ENCODE measurements around the gene BICC1.

DNA sequence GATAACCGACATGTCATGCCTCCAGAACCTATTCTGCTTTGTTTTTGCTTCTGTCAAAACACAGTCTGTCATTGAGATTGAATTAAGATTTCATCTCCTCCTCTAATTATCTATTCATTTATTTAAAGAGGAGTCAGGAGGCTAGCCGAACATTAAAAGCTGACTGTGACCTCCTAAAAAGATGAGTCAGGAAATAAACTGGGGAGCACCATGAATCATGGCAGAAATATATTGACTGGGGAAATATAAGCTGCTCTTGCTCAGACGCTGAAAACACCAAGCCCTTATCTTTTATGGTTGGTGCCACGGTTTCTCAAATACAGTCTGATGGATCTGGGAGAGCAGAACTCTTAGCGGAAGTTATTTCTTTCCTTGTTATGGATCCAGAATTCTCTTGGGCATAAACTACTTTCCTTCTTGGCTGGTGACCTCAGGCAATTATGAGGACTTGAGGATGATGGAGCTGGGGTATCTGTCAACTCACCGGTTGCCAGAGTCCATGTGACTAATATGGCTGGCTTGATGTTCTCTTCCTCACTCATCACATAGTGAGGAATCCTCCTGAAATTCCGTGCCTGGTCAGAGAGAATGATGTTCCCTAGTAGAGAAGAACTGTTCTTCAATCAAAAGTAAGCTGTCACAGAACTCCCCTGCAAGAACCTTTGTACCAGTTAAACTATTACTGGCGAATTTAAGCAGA is 356.2 kb downstream of the BICC1 start:
- TF ChIP-seq, protein P1, sequence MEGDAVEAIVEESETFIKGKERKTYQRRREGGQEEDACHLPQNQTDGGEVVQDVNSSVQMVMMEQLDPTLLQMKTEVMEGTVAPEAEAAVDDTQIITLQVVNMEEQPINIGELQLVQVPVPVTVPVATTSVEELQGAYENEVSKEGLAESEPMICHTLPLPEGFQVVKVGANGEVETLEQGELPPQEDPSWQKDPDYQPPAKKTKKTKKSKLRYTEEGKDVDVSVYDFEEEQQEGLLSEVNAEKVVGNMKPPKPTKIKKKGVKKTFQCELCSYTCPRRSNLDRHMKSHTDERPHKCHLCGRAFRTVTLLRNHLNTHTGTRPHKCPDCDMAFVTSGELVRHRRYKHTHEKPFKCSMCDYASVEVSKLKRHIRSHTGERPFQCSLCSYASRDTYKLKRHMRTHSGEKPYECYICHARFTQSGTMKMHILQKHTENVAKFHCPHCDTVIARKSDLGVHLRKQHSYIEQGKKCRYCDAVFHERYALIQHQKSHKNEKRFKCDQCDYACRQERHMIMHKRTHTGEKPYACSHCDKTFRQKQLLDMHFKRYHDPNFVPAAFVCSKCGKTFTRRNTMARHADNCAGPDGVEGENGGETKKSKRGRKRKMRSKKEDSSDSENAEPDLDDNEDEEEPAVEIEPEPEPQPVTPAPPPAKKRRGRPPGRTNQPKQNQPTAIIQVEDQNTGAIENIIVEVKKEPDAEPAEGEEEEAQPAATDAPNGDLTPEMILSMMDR (optimal IDR thresholded peaks at IDR 0.05 in 1 of 3, IDR thresholded peaks at IDR 0.05 in 1 of 3, conservative IDR thresholded peaks at IDR 0.05 in 1 of 3; ENCODE audit: extremely low read depth in 1 of 3, insufficient read depth in 2 of 3, low read length in 3 of 3): no peak
- no peak for TF ChIP-seq EZH2 (IDR thresholded peaks at IDR 0.05; ENCODE audit: low read length)

All from keratinocyte (primary cell).